ENCODE results near the gene DNAJC3.

DNAJC3 gene

DNA sequence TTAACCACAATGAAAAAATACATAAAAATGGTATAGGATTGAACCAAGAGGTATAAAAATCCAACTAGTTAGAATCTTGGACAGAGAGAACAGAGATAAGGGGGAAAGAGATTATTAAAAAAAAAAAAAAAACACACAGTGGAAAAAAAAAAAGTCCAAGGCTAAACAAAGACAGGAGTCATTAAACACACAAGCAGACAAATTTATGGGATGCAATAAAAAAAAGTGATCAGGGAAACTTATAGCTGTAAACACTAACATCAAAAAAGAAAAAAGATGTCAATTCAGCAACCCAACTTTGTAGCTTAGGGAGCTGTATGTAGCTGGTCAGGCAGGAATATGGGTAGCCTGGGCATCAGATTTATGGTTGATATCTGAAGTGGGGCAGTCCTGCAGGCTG, 129.0 kb downstream of the DNAJC3 start:
- H3K27me3 ChIP-seq (ENCODE audit: low read length): no peaks in the 10 kb centered on the region
- H3K36me3 ChIP-seq (ENCODE audit: low read length): no peaks in the 10 kb centered on the region
- H3K4me2 ChIP-seq (ENCODE audit: low read depth, low read length, poor library complexity, severe bottlenecking): no peak overlapping the region
- no peak overlapping the region for H2AFZ ChIP-seq (ENCODE audit: low read depth, low read length, severe bottlenecking)
- H3K79me2 ChIP-seq (ENCODE audit: insufficient read depth, low read length): no peaks in the 10 kb centered on the region
- no peak overlapping the region for H3K9ac ChIP-seq (ENCODE audit: low read length)
- no peak overlapping the region for H3K27ac ChIP-seq (ENCODE audit: low read depth, low read length)
- TF ChIP-seq EZH2phosphoT487 (conservative IDR thresholded peaks at IDR 0.05; ENCODE audit: low read length) (no peak), CTCF (IDR thresholded peaks at IDR 0.05; ENCODE audit: insufficient read depth, low read length, poor library complexity, severe bottlenecking) (no peak)
- H3K9me3 ChIP-seq (ENCODE audit: insufficient read depth, low read length): peaks cover 7% of the 10 kb centered on the region; the same call in 1 of the 2 replicates
- no peaks in the 10 kb centered on the region for H3F3A ChIP-seq (ENCODE audit: insufficient read depth)
- no peak overlapping the region for H3K4me3 ChIP-seq (ENCODE audit: insufficient read depth, low read length, poor library complexity, severe bottlenecking)
- no peaks in the 10 kb centered on the region for H4K20me1 ChIP-seq (ENCODE audit: low read depth, low read length)
- H3K9me2 ChIP-seq (replicated peaks; ENCODE audit: insufficient read depth, low read length): no peaks in the 10 kb centered on the region

DNA sequence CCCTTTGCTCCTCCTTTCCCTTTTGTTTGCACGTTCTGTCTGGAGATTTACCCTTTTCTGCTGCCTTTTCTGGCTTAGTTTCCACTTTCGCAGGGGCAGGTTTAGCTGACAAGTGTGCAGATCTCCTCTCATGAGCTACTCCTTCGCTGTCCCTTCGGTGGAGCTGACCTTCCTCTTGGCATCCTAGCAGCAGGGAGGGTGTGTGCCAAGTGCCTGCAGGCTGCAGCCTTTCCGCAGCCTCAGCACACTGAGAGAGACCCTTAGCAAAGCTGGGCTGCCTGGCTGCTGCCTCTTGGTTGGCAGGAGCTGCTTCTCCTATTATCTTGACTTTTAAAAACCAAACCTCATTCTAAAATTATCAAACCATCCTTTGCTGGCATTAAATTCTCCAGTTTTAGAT, 132.5 kb downstream of the DNAJC3 start:
- Histone ChIP-seq H3K4me2 (ENCODE audit: low read depth, low read length, poor library complexity, severe bottlenecking) (no peak overlapping the region), H3K4me3 (ENCODE audit: insufficient read depth, low read length, poor library complexity, severe bottlenecking) (no peak overlapping the region), H3K79me2 (ENCODE audit: insufficient read depth, low read length) (no peaks in the 10 kb centered on the region), H3K27ac (ENCODE audit: low read depth, low read length) (no peak overlapping the region), H3K27me3 (ENCODE audit: low read length) (no peaks in the 10 kb centered on the region), H3K9ac (ENCODE audit: low read length) (no peak overlapping the region), H3K36me3 (ENCODE audit: low read length) (no peaks in the 10 kb centered on the region), H3F3A (ENCODE audit: insufficient read depth) (no peaks in the 10 kb centered on the region), H3K9me2 (replicated peaks; ENCODE audit: insufficient read depth, low read length) (no peaks in the 10 kb centered on the region), H4K20me1 (ENCODE audit: low read depth, low read length) (no peaks in the 10 kb centered on the region), H3K9me3 (ENCODE audit: insufficient read depth, low read length) (peaks cover 7% of the 10 kb centered on the region; the same call in 1 of the 2 replicates), H2AFZ (ENCODE audit: low read depth, low read length, severe bottlenecking) (no peak overlapping the region)
- no peak for TF ChIP-seq CTCF (IDR thresholded peaks at IDR 0.05; ENCODE audit: insufficient read depth, low read length, poor library complexity, severe bottlenecking)
- TF ChIP-seq EZH2phosphoT487 (conservative IDR thresholded peaks at IDR 0.05; ENCODE audit: low read length): no peak

- H3K9ac ChIP-seq (ENCODE audit: low read length): no peak overlapping the region
- H3K4me2 ChIP-seq (ENCODE audit: low read depth, low read length, poor library complexity, severe bottlenecking): no peak overlapping the region
- no peak overlapping the region for H3K4me3 ChIP-seq (ENCODE audit: insufficient read depth, low read length, poor library complexity, severe bottlenecking)
- no peaks in the 10 kb centered on the region for H3K27me3 ChIP-seq (ENCODE audit: low read length)
- H3F3A ChIP-seq (ENCODE audit: insufficient read depth): no peaks in the 10 kb centered on the region
- H3K36me3 ChIP-seq (ENCODE audit: low read length): 0 out of 2 replicates have a peak, but pooled peaks cover 3% of the 10 kb centered on the region
- no peaks in the 10 kb centered on the region for H4K20me1 ChIP-seq (ENCODE audit: low read depth, low read length)
- H3K9me2 ChIP-seq (replicated peaks; ENCODE audit: insufficient read depth, low read length): no peaks in the 10 kb centered on the region
- H2AFZ ChIP-seq (ENCODE audit: low read depth, low read length, severe bottlenecking): no peak overlapping the region
- H3K79me2 ChIP-seq (ENCODE audit: insufficient read depth, low read length): no peaks in the 10 kb centered on the region
- no peak overlapping the region for H3K27ac ChIP-seq (ENCODE audit: low read depth, low read length)
- TF ChIP-seq CTCF (IDR thresholded peaks at IDR 0.05; ENCODE audit: insufficient read depth, low read length, poor library complexity, severe bottlenecking) (no peak), EZH2phosphoT487 (conservative IDR thresholded peaks at IDR 0.05; ENCODE audit: low read length) (no peak)
- peaks cover 7% of the 10 kb centered on the region; the same call in 1 of the 2 replicates for H3K9me3 ChIP-seq (ENCODE audit: insufficient read depth, low read length)
Observed at GRCh38 chr13:95813139-95813538, 136.2 kb downstream of the DNAJC3 start.
